HepG2 (cell line): Measurements from ENCODE around the gene MYO7A. TPM values are rescaled to one million over a fixed set of nuclear protein-coding genes. Genes with fewer than 3 reads are reported as not detected.

Experiments used
- ATAC-seq: fragments of 200-7000 bp; cut with Tn5 transposase; 3 replicates; pipeline ENCODE4 v1.9.1; 2020; ENCODE audit warnings: mild to moderate bottlenecking, moderate library complexity
- BruUV-seq: library from RNA; stranded (reverse); fragments of 400-500 nt; replicated peaks from 2 replicates; lab custom pipeline; 2021; lab: Mats Ljungman, UMichigan
- CTCF ChIA-PET: fragments of 300-600 bp; formaldehyde crosslinking; extraction: SDS; loops from one replicate; lab custom pipeline; 2021; ENCODE audit warnings: low total read pairs, inconsistent platforms, low intra/inter-chr PET ratio; lab: Yijun Ruan, JAX
- POLR2A ChIA-PET: fragments of 350-600 bp; sonication (Branson Sonifier 250); formaldehyde crosslinking; loops from one replicate; lab custom pipeline; 2020; ENCODE audit warnings: antibody characterized with exemption, inconsistent platforms; lab: Yijun Ruan, JAX
- DNase-seq: peaks from one replicate; pipeline ENCODE4 v3.0.0-alpha.2; 2015; ENCODE audit warnings: low spot score
- FAIRE-seq: peaks from 3 replicates; lab custom pipeline; 2011; peaks lifted over from hg19 to GRCh38; lab: Jason Lieb, UNC
- H2AFZ ChIP-seq: one replicate; pipeline ENCODE4 v1.6.1; 2011; ENCODE audit warnings: low read length, inconsistent platforms
- H3K27ac ChIP-seq: fragments of 300-600 bp; 3 replicates; pipeline ENCODE4 v1.8.0; 2011; ENCODE audit warnings: mixed run types, mild to moderate bottlenecking, mixed read lengths, low read length, inconsistent platforms; ENCODE audit not compliant: insufficient read depth; ENCODE audit errors: extremely low read length
- H3K27me3 ChIP-seq, 2 experiments: fragments of 200-600 bp in 1 of 2; 2 replicates in 1 of 2; 3 replicates in 1 of 2; pipeline versions ENCODE4 v1.6.0 to v1.8.0; 2011; ENCODE audit warnings: low read length in 2 of 2, mild to moderate bottlenecking in 2 of 2, moderate library complexity in 2 of 2, inconsistent platforms in 1 of 2; ENCODE audit not compliant: insufficient read depth in 2 of 2, control insufficient read depth in 1 of 2
- H3K36me3 ChIP-seq, 2 experiments: fragments of 200-600 bp in 1 of 2; replicated peaks in 1 of 2; 2 replicates in 1 of 2; 3 replicates in 1 of 2; pipeline versions ENCODE4 v1.5.1 to v1.8.0; 2011; ENCODE audit warnings: low read length in 2 of 2, inconsistent platforms in 1 of 2; ENCODE audit not compliant: insufficient read depth in 2 of 2, control insufficient read depth in 1 of 2
- H3K4me1 ChIP-seq: 2 replicates; pipeline ENCODE4 v1.5.1; 2012; ENCODE audit warnings: low read length, inconsistent platforms; ENCODE audit not compliant: insufficient read depth
- H3K4me2 ChIP-seq: 2 replicates; pipeline ENCODE4 v1.6.0; 2011; ENCODE audit warnings: low read depth, low read length, inconsistent platforms
- H3K4me3 ChIP-seq, 3 experiments: fragments of 200-600 bp in 1 of 3; sonication (generic), shearing (Covaris generic) in 1 of 3; replicated peaks in 1 of 3; 2 replicates each; pipeline ENCODE4 v1.5.1; 2011 to 2016; ENCODE audit warnings: low read length in 3 of 3, inconsistent platforms in 2 of 3, low read depth in 2 of 3, mild to moderate bottlenecking in 2 of 3, control low read depth in 1 of 3, mixed read lengths in 1 of 3; ENCODE audit not compliant: insufficient read depth in 1 of 3
- H3K79me2 ChIP-seq: one replicate; pipeline ENCODE4 v1.6.1; 2011; ENCODE audit warnings: low read length, inconsistent platforms; ENCODE audit not compliant: insufficient read depth
- H3K9ac ChIP-seq: 2 replicates; pipeline ENCODE4 v1.6.0; 2011; ENCODE audit warnings: mild to moderate bottlenecking, low read depth, low read length, inconsistent platforms; ENCODE audit not compliant: insufficient read depth
- H3K9me3 ChIP-seq: 2 replicates; pipeline ENCODE4 v1.5.1; 2012; ENCODE audit warnings: mild to moderate bottlenecking, low read length
- H4K20me1 ChIP-seq: 2 replicates; pipeline ENCODE4 v1.6.0; 2011; ENCODE audit warnings: inconsistent platforms, mild to moderate bottlenecking, low read length, moderate library complexity; ENCODE audit not compliant: insufficient read depth
- ERF ChIP-seq: IDR thresholded peaks from 2 replicates; pipeline ENCODE4 v1.6.1; 2018; ENCODE audit warnings: missing biosample characterization, missing genetic modification reagents
- HMG20A ChIP-seq: IDR thresholded peaks from 2 replicates; pipeline ENCODE4 v1.6.1; 2016; ENCODE audit warnings: borderline replicate concordance
- ZMAT3 ChIP-seq: sonication (generic); formaldehyde crosslinking; conservative IDR thresholded peaks from 2 replicates; pipeline ENCODE4 v1.7.0; 2021; ENCODE audit warnings: missing genetic modification reagents
- ZNF20 ChIP-seq: sonication (generic); formaldehyde crosslinking; IDR thresholded peaks from 2 replicates; pipeline ENCODE4 v1.4.0; 2020; ENCODE audit warnings: mild to moderate bottlenecking, moderate library complexity, missing genetic modification reagents
- ZNF790 ChIP-seq: sonication (generic); formaldehyde crosslinking; IDR thresholded peaks from 2 replicates; pipeline ENCODE4 v1.8.0; 2022; ENCODE audit warnings: missing genetic modification reagents, mild to moderate bottlenecking, borderline replicate concordance
- WGBS: methylation state at CpG from one replicate; pipeline ENCODE4 v1.1.6; 2017; ENCODE audit warnings: low lambda C conversion rate; 5-methylcytosine and 5-hydroxymethylcytosine counted together
- in situ Hi-C: cut with HindIII; loops from 2 replicates; pipeline ENCODE4 v1.10.0; 2017; ENCODE audit warnings: low pct_unique_long_range_greater_than_20kb; ENCODE audit not compliant: extremely low pct_ligation_motif_present
- intact Hi-C: fragments of 100-400 bp; cut with micrococcal nuclease; formaldehyde crosslinking; loops from one replicate; pipeline ENCODE4 v1.10.0; 2022; ENCODE audit not compliant: unreplicated experiment
- polyA plus RNA-seq, 8 experiments: library from polyadenylated mRNA; depleted of rRNA in 3 of 8; stranded (reverse) in 7 of 8; unstranded in 1 of 8; fragments of >200 nt; fragmentation: Illumina TruSeq in 4 of 8; extraction: Trizol in 4 of 8; gene quantifications; 2 replicates each; pipeline versions ENCODE4 v1.2.1 to v1.2.3, GENCODE V29; 2011 to 2016; ENCODE audit warnings: low read depth in 4 of 8, missing spikeins in 1 of 8, mixed read lengths in 1 of 8; ENCODE audit not compliant: insufficient read depth in 1 of 8
- total RNA-seq, 5 experiments: library from RNA; depleted of rRNA; stranded (reverse); fragments of >200 nt; fragmentation: Illumina TruSeq; extraction: Trizol; gene quantifications; 2 replicates each; pipeline ENCODE4 v1.2.3, GENCODE V29; 2016; ENCODE audit warnings: low read depth in 1 of 5

MYO7A gene
- total and polyA plus RNA-seq, 2 of the 13 experiments (the other 11 are each of a cell fraction or from before 2014, with no cell fraction given): 7.5 to 10.0 TPM

DNA sequence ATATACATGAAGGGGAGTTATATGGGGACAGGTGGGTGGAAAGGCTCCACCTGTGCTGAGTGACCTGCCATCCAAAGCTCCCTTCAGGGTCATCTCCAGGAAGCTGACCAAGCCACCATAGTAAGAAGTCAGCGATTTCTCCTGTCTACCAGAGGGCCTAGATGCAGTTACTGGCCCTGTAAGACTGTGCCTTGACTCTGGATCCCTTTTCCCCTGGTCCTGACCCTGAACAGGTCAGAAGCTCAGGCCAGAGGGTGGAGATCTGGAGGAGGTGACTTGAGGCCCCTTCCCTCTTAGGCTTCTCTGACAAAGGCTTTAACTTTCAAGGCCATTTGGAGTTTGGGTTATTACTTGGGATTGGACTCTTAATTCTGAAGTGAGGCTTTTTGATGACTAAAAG lies 103.8 kb downstream of the MYO7A start:
- no peak overlapping the region for H3K4me2 ChIP-seq
- no peak overlapping the region for H3K9ac ChIP-seq
- no peak overlapping the region for H2AFZ ChIP-seq
- no TSS peak for BruUV-seq
- H3K4me1 ChIP-seq: no peaks in the 10 kb centered on the region
- no peaks in the 10 kb centered on the region for H3K79me2 ChIP-seq
- H3K9me3 ChIP-seq: no peaks in the 10 kb centered on the region
- in situ Hi-C loops: no loop called here
- ATAC-seq (no peak), FAIRE-seq (no peak), DNase-seq (no peak)
- no peaks in the 10 kb centered on the region for H3K27me3 ChIP-seq
- TF ChIP-seq HMG20A (CRISPR knock-in tag) (no peak), ZNF790 (no peak), ZMAT3 (no peak)
- intact Hi-C loops: no loop called here
- no peak overlapping the region for H3K4me3 ChIP-seq
- 14% methylated on average over 1 of the region's 1 CpG for WGBS
- no peaks in the 10 kb centered on the region for H3K36me3 ChIP-seq
- ChIA-PET POLR2A (no interaction called here), CTCF (no interaction called here)
- H3K27ac ChIP-seq: no peak overlapping the region
- H4K20me1 ChIP-seq: no peaks in the 10 kb centered on the region

- CTCF ChIA-PET: no interaction called here
- no peak overlapping the region for H3K9ac ChIP-seq
These were observed 104.2 kb downstream of the MYO7A start for GRCh38 chr11:77232242-77232641.

More at GRCh38 chr11:77232242-77232641, 104.2 kb downstream of the MYO7A start:
- no TSS peak for BruUV-seq
- H3K4me3 ChIP-seq: no peak overlapping the region
- POLR2A ChIA-PET: no interaction called here
- 62% methylated on average over 4 of the region's 4 CpGs for WGBS
- H3K4me2 ChIP-seq: no peak overlapping the region
- DNase-seq (no peak), FAIRE-seq (no peak), ATAC-seq (no peak)
- no peak overlapping the region for H2AFZ ChIP-seq
- no peak overlapping the region for H3K27ac ChIP-seq
- H3K36me3 ChIP-seq: no peaks in the 10 kb centered on the region
- in situ Hi-C loops: no loop called here
- no peaks in the 10 kb centered on the region for H3K27me3 ChIP-seq
- H3K4me1 ChIP-seq: no peaks in the 10 kb centered on the region
- no peaks in the 10 kb centered on the region for H3K9me3 ChIP-seq
- H4K20me1 ChIP-seq: no peaks in the 10 kb centered on the region
- intact Hi-C loops: no loop called here
- H3K79me2 ChIP-seq: no peaks in the 10 kb centered on the region
- TF ChIP-seq ZNF20 (CRISPR knock-in tag) (no peak), ERF (CRISPR knock-in tag) (no peak)
